ENCODE measurements around the gene MAX.

DNA sequence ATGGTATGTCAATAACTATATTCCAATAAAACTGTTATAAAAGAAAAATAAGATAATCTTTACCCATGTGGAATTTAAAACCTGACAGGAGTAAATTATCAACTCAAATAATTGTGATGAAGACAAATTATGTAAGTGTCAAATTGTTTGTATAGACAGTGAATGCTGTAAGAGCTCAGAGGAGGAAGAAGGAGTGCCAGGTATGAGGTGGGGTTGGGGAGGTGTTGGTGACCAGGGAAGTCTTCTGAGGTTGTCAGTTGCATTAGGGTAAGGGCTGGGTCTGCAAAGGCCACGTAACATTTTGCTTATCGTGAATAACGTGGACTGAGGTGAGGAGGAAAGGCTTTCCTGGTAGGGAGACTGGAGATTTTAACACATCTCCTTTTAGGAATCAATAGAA is 2.5 kb upstream of the MAX start:
- TF ChIP-seq, protein P1, sequence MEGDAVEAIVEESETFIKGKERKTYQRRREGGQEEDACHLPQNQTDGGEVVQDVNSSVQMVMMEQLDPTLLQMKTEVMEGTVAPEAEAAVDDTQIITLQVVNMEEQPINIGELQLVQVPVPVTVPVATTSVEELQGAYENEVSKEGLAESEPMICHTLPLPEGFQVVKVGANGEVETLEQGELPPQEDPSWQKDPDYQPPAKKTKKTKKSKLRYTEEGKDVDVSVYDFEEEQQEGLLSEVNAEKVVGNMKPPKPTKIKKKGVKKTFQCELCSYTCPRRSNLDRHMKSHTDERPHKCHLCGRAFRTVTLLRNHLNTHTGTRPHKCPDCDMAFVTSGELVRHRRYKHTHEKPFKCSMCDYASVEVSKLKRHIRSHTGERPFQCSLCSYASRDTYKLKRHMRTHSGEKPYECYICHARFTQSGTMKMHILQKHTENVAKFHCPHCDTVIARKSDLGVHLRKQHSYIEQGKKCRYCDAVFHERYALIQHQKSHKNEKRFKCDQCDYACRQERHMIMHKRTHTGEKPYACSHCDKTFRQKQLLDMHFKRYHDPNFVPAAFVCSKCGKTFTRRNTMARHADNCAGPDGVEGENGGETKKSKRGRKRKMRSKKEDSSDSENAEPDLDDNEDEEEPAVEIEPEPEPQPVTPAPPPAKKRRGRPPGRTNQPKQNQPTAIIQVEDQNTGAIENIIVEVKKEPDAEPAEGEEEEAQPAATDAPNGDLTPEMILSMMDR (IDR thresholded peaks at IDR 0.05) = no peak
- TF ChIP-seq POLR2AphosphoS5 (IDR thresholded peaks at IDR 0.05; ENCODE audit: low read depth, low read length) (no peak), TCF7L2 (IDR thresholded peaks at IDR 0.05; ENCODE audit: low read depth, low read length) (no peak)
- TF ChIP-seq, protein P2, sequence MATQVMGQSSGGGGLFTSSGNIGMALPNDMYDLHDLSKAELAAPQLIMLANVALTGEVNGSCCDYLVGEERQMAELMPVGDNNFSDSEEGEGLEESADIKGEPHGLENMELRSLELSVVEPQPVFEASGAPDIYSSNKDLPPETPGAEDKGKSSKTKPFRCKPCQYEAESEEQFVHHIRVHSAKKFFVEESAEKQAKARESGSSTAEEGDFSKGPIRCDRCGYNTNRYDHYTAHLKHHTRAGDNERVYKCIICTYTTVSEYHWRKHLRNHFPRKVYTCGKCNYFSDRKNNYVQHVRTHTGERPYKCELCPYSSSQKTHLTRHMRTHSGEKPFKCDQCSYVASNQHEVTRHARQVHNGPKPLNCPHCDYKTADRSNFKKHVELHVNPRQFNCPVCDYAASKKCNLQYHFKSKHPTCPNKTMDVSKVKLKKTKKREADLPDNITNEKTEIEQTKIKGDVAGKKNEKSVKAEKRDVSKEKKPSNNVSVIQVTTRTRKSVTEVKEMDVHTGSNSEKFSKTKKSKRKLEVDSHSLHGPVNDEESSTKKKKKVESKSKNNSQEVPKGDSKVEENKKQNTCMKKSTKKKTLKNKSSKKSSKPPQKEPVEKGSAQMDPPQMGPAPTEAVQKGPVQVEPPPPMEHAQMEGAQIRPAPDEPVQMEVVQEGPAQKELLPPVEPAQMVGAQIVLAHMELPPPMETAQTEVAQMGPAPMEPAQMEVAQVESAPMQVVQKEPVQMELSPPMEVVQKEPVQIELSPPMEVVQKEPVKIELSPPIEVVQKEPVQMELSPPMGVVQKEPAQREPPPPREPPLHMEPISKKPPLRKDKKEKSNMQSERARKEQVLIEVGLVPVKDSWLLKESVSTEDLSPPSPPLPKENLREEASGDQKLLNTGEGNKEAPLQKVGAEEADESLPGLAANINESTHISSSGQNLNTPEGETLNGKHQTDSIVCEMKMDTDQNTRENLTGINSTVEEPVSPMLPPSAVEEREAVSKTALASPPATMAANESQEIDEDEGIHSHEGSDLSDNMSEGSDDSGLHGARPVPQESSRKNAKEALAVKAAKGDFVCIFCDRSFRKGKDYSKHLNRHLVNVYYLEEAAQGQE (IDR thresholded peaks at IDR 0.05; ENCODE audit: insufficient read depth in 1 of 2, low read depth in 2 of 2, low read length in 1 of 2) = no peak
